ENCODE measurements around the gene TBC1D14.
"Not testable (repeated sequence)": the region's sequence is repeated elsewhere in the genome, so short reads cannot be mapped to it uniquely, and the experiment has no call there.

The TBC1D14 gene

GRCh38 chr4:6908432-6909112, 1.1 kb upstream of the TBC1D14 start:
- in situ Hi-C loops (cut with MboI; ENCODE audit: low sequenced_read_pairs) = loop anchor here (10.0 kb wide), 1 partner anchor 156 kb away; the partner anchor contains the start of gene GRPEL1

- in situ Hi-C loops (cut with MboI; ENCODE audit: low sequenced_read_pairs) = loop anchor here (10.0 kb wide), 1 partner anchor 155 kb away; the partner anchor contains the start of gene GRPEL1
These were observed 329 bp downstream of the TBC1D14 start for GRCh38 chr4:6909970-6910339.

DNA sequence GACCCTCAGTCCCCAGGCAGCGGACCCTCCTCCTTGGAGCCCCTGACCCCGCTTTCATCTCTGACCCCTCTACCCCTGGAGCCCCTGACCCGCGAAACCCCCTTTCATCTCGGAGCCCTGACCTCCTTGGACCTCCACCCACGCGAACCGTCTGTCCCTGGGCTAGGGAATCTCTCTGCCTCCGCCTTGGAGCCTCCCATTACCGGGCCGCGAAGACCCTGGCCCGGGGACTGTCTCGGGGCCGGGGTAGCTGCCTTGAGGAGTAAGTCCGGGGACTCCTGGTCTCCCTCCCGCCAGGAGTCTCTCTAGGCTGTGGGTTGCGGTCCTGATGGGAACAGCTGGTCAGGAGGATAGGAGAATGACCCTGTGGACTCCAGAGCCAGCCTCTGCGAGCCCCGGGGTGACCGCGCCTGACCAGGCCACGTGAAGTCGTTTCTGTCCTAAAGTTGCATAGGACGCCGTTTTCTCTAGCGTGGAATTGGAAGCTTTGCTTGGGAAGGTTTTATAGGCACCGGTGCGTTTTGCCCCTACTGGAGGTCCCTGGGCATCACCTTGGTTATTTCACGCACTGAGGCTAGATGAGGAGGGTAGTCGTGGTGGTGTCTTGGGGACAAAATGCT, 824 bp downstream of the TBC1D14 start:
- in situ Hi-C loops (cut with MboI; ENCODE audit: low sequenced_read_pairs) = no loop called here

DNA sequence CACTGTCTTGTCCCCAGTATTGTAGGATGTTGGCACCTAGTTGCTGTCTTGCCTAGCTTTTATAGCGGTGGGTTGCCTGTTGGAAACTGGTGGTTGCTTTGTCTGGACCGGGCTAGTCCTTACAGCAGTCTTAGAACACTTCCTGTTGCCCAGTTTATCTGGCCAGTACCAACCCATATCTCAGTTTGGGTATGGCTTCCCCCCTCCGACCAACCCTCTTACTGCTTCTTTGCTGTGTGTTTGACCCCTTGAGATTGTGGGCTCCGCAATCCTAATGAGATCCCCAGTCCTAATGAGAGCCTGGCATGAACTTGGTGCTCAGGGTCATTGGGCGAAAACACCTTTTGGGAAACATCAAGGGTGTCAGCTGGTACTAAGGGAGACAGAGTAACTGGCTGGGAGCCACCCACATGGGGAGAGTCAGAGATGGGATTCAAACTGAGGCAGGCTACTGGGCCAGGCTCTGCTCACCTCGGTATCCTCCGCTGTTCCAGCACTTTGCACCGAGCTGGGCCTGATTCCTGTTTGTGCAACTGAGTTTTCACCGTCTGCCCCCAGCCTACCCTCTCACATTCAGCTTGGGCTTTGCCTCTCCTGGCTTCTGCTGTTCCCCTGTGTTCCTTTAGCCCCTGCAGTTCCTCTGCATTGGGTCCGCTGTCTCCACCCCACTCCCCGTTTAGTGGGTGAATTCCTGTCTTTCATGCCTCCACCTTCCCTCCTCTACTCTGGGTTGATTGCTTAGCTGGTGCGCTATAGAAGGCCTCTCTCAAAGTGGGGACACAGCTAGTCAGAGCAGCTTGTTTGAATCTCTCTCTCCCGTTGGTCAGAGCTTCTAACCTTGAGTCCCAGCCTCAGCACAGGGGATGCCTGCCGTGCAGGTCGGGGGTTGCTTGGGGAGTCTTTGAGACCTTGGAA, 1.6 kb downstream of the TBC1D14 start:
- in situ Hi-C loops (cut with MboI; ENCODE audit: low sequenced_read_pairs) = no loop called here

DNA sequence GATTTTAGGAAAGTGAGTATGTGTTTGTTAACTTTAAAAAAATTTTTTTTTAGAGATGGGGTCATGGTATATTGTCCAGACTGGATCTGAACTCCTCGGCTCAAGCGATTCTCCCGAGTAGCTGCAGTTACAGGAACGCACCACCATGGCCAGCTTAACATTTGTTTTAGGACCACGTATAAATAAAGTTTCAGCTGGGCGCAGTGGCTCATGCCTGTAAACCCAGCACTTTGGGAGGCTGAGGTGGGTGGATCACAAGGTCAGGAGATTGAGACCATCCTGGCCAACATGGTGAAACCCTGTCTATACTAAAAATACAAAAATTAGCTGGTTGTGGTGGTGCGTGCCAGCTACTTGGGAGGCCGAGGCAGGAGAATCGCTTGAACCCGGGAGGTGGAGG, 2.3 kb downstream of the TBC1D14 start:
- in situ Hi-C loops (cut with MboI; ENCODE audit: low sequenced_read_pairs) = not testable (repeated sequence)

DNA sequence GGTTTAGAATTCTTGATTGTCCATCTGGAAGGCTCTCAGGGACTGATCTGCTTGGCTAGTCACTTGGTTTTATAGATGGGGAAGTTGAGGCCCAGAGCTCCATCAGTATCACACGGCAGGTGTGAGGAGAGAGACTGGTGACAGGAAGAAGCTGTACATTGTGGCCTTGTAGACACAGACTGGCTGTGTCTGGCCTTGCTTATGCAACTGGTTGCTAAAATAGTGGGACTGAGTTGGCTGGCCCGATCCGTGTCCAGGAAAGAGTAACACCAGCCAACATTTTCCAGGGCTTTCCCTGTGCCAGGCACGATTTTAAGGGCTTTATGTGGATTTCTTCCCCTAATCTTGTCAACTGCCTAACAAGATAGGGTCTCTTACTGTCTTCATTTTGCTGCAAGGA, 2.8 kb downstream of the TBC1D14 start:
- in situ Hi-C loops (cut with MboI; ENCODE audit: low sequenced_read_pairs) = no loop called here

DNA sequence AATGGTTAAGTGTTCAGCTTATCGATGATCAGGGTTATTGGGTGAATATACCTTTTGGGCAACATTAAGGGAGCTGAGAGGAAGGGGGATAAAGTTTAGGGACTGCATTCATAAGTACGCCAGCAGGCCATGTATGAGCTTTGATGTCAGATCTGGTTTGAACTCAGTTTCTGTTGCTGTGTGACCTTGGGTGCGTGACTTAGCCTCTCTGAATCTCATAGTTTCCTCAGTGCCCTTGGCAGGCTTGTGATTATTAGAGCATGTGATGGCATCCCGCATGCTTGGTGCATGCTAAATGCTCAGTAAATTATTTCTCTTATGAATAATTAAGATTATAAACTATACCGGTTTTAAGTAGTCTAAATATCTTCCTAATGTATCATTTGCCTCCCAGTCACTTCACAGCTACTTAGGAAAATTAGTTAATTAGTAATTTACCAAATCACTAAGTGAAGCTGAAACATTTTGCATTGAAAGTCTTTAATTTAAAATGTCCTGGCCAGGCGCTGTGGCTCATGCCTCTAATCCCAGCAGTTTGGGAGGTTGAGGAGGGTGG, 3.8 kb downstream of the TBC1D14 start:
- in situ Hi-C loops (cut with MboI; ENCODE audit: low sequenced_read_pairs) = no loop called here

DNA sequence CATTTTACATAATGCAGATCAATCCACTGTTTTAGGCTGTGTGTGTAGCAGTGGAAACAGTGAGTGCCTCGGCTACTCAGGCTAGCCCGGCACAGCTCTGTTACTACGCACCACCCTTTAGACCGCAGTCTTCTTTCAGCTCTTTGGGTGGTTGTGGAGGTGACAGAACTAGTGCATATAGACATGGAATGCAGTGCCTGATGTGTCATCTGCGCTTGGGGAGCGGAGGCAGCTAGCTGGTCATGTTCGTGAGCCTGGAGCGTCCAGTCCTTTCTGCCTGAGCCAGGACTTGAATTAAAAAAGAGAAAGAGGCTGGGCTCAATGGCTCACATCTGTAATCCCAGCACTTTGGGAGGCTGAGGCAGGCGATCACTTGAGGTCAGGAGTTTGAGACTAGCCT, 4.8 kb downstream of the TBC1D14 start:
- in situ Hi-C loops (cut with MboI; ENCODE audit: low sequenced_read_pairs) = no loop called here

GRCh38 chr4:6915041-6916005, 5.7 kb downstream of the TBC1D14 start:
- in situ Hi-C loops (cut with MboI; ENCODE audit: low sequenced_read_pairs) = no loop called here

DNA sequence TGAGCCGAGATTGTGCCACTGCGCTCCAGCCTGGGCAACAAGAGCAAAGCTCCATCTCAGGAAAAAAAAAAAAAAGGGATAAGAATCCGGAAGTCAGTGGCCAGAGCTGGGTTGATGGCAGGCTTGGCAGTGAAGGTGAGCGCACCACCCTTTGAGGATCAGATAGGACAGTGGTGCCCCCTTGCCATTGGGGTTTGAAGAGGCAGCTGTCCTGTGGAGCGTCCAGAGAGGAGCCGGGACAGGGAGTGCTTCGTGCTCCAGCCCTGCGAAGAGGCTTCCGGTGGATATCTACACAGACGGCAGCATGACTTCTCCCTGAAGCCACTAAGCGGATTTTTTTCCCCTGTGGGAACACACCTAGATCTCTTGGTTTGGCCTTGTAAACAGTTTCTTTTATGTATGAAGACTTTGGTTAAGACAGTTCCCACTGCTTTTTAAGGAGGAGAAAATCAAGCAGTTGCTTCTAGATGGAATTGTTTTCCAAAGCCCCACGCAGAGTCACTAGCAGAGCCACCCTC, 6.5 kb downstream of the TBC1D14 start:
- in situ Hi-C loops (cut with MboI; ENCODE audit: low sequenced_read_pairs) = no loop called here

DNA sequence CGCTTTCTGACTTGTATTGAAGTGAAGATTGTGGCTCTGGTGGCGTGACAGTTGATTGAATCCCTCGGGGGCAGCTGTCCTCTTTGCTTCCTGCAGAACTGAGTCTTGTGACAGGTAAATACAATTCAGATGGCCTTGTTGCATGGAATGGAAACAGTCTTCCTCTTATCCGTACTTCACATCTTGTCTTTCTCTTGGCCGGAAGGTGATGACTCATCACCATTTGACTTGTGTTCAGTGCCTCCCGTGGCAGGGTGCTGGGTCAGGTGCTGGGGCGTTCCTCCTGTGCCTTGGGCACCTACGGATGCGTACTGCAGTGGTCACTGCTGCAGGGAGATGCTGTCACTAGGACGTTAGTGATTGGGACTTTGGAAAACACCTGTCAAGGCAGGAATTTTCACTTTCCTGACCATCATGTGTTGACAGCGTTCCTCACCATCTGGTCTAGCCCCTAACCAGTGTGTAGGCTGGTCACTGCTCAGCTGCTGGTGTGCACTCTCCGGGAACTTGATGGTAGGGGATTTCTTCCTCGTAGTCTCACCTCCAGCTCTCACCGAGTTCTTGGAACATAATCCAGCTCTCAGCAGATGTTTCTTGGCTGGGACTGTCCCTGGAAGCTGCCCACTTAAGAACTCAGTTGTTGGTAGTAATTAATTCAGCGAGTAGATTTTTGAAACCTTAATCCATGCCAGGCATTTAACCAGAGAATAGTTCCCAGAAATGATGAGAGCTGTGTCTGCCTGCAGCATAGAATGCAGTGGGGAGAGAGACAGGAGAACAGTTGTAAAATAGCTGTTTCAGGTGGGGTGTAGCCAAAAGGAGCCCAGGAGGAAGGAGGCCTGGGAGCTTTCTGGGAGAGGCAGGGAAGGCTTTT, 7.2 kb downstream of the TBC1D14 start:
- in situ Hi-C loops (cut with MboI; ENCODE audit: low sequenced_read_pairs) = no loop called here

DNA sequence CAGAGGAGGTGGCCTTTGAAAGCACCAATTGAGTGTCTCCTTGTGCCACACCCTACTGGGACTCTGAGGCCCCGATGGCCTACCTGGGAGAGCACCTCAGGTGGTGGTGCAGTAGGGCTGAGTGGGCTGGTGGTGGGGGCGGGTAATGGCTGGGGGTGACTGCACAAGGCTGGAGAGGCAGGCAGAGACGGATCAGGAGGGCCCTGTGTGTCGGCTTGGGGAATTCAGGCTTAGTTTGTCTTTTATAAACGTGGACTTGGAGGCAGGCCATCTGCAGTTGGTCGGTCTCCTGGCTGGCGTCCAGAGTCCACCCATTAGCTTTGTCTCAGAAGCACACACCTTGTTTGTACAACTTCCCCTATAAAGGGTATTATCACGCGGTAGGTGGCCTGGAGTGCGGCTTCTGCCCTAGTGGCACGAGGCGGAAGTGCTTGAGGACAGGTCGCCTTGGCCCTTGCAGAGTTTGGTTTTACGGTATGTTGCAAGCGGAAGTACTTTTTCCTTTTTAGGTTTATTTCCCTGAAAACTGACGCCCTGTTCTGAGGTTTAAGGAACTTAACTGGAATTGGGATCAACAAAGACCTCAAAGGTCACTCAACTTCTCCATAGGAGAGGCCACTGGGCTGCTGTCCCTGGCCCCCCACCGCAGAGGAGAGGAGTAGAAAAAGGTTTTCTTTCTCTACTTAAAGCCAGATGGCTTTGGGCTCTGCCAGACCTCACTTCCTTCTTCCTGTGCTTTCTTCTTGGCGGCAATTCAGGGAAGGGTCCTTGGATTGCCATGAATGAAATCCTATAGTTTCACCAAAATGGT, 8.0 kb downstream of the TBC1D14 start:
- in situ Hi-C loops (cut with MboI; ENCODE audit: low sequenced_read_pairs) = no loop called here

DNA sequence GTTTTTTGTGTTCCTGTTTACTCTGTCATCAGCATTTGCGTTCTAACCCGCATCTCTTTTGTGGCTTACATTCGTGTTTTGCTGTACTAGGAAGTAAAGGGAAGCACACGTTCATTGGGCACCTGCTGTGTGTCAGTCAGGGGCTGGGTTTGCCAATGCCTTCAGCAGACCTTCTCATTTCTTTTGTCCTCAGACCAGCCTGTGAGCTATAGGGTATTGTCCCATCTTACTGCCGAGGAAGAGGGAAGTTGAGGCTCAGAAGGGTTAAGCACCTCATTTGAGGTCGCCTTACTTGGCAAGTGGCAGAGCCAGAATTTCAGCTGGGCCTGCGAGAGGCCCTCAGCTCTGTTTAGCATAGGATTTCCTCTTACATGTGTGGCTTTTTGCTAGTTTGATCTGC, 8.7 kb downstream of the TBC1D14 start:
- in situ Hi-C loops (cut with MboI; ENCODE audit: low sequenced_read_pairs) = no loop called here

GRCh38 chr4:6920171-6920570, 10.5 kb downstream of the TBC1D14 start:
- in situ Hi-C loops (cut with MboI; ENCODE audit: low sequenced_read_pairs) = no loop called here

GRCh38 chr4:6923507-6923906, 13.9 kb downstream of the TBC1D14 start:
- in situ Hi-C loops (cut with MboI; ENCODE audit: low sequenced_read_pairs) = no loop called here

DNA sequence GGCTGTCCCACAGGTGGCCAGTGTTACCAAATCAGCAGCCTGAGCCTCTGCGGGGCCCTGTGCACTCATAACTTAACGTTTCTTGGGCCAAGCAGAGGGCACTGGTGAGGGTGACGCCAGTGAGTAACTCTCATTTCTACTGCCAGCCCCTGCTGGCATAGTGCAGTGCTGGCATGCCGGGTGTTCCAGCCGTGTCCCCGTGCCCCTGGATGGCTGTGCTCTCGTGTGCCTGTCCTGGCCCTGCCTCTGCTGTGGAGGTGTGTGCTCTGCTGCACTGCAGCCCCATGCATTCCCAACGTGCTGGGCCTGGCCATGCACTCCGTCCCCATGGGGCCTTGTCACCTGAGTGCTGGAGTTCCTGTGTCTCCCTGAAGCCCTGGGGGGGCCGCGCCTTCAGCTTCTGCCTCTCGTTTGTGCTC, 14.7 kb downstream of the TBC1D14 start:
- in situ Hi-C loops (cut with MboI; ENCODE audit: low sequenced_read_pairs) = no loop called here

DNA sequence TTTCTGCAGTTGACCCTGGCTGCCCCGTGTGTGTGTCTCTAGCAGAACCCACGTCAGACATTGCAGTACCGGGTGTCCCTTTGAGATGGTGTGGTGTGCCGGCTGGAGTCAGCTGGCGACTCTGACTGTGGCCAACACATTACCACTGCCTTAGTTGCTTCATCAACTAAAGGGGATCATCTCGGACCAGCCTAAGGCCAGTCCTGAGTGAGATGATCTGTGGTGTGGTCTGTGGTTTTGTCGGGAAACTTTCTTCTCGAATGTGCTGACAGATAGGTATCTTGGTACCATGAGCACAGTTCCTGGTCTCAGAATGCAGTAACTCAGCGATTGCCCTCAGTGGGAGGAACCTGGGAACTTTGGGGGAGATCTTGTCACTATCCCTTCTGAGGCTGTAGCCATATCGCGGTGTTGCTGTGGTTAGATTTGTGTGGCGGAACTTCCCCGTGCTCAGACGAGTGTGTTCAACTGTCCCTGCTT, 15.8 kb downstream of the TBC1D14 start:
- in situ Hi-C loops (cut with MboI; ENCODE audit: low sequenced_read_pairs) = loop anchor here (25.0 kb wide), 1 partner anchor 1287 kb away; no protein-coding TSS in a partner anchor

DNA sequence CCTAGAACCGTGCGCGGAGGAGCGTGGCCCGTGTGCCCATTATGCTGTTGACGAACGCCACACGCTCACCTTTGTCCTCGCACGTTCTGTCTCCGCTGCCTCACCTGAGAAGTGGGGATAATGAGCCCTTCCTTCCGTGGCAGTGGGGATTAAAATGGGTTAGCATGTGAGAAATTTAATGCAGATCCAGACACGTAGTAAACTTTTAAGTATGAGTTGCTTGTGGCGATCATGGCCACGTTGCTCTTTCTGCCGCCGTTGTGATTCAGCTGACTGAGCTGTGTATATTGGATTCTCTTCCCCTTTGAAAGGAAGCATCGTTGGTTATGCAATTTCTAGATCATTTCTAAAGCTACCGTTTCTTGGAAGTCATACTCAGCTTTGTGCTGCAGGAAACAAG, 16.5 kb downstream of the TBC1D14 start:
- in situ Hi-C loops (cut with MboI; ENCODE audit: low sequenced_read_pairs) = loop anchor here (25.0 kb wide), 1 partner anchor 1286 kb away; no protein-coding TSS in a partner anchor
